H1 (cell line): Measurements from ENCODE around the gene FANK1.

Experiments used
- BRCA1 ChIP-seq: IDR thresholded peaks from 2 replicates; pipeline ENCODE4 v1.6.1; 2012; ENCODE audit warnings: low read depth, low read length, improper control_type of control experiment
- EZH2 ChIP-seq: fragments of 200-600 bp; sonication (generic); IDR thresholded peaks from 2 replicates; pipeline ENCODE4 v1.7.1; 2012; ENCODE audit warnings: low read depth, mild to moderate bottlenecking, moderate library complexity, low read length, inconsistent platforms; ENCODE audit not compliant: severe bottlenecking
- MAFK ChIP-seq: IDR thresholded peaks from 2 replicates; pipeline ENCODE4 v1.6.1; 2012; ENCODE audit warnings: low read depth, mild to moderate bottlenecking, improper control_type of control experiment, low read length
- TF ChIP-seq, protein P1 (sequence below), 3 experiments: IDR thresholded peaks; 1 replicate in 2 of 3; 2 replicates in 1 of 3; pipeline versions ENCODE4 v1.5.1 to v1.6.1; 2011; ENCODE audit warnings: low read length in 3 of 3, mild to moderate bottlenecking in 3 of 3, inconsistent platforms in 2 of 3, low read depth in 1 of 3, moderate library complexity in 1 of 3; ENCODE audit not compliant: insufficient read depth in 1 of 3; ENCODE audit errors: control extremely low read depth in 1 of 3

GRCh38 chr10:125866421-125867029, 29.8 kb upstream of the FANK1 start:
- TF ChIP-seq, protein P1, sequence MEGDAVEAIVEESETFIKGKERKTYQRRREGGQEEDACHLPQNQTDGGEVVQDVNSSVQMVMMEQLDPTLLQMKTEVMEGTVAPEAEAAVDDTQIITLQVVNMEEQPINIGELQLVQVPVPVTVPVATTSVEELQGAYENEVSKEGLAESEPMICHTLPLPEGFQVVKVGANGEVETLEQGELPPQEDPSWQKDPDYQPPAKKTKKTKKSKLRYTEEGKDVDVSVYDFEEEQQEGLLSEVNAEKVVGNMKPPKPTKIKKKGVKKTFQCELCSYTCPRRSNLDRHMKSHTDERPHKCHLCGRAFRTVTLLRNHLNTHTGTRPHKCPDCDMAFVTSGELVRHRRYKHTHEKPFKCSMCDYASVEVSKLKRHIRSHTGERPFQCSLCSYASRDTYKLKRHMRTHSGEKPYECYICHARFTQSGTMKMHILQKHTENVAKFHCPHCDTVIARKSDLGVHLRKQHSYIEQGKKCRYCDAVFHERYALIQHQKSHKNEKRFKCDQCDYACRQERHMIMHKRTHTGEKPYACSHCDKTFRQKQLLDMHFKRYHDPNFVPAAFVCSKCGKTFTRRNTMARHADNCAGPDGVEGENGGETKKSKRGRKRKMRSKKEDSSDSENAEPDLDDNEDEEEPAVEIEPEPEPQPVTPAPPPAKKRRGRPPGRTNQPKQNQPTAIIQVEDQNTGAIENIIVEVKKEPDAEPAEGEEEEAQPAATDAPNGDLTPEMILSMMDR (IDR thresholded peaks at IDR 0.05; ENCODE audit: control extremely low read depth in 1 of 3, insufficient read depth in 1 of 3, low read depth in 1 of 3, low read length in 3 of 3): no peak
- TF ChIP-seq MAFK (no peak), BRCA1 (no peak), EZH2 (no peak)
